Measurements from ENCODE around the gene PIK3C2B.

PIK3C2B gene

GRCh38 chr1:204503122-204503912 lies 8.7 kb upstream of the PIK3C2B start:
- POLR2A ChIA-PET, result interaction anchor here (1.1 kb wide), 1 partner anchor 13 kb away, joined by 6 read pairs; the partner anchor contains the start of gene MDM4
- TF ChIP-seq FOXA1 (IDR thresholded peaks at IDR 0.05), result no peak
- TF ChIP-seq TARDBP (IDR thresholded peaks at IDR 0.05), result no peak
- TF ChIP-seq NFRKB (IDR thresholded peaks at IDR 0.05), result no peak
- TF ChIP-seq SP1 (IDR thresholded peaks at IDR 0.05), result no peak
- no peak for TF ChIP-seq FOXK2 (IDR thresholded peaks at IDR 0.05)
- no peak for TF ChIP-seq LEF1 (IDR thresholded peaks at IDR 0.05; ENCODE audit: borderline replicate concordance)
- no peak for TF ChIP-seq BHLHE40 (IDR thresholded peaks at IDR 0.05; ENCODE audit: borderline replicate concordance)
- no peak for TF ChIP-seq ZNF384 (IDR thresholded peaks at IDR 0.05)
- no peak for TF ChIP-seq PKNOX1 (IDR thresholded peaks at IDR 0.05)
- TF ChIP-seq CTBP1 (IDR thresholded peaks at IDR 0.05; ENCODE audit: borderline replicate concordance), result no peak
- no peak for TF ChIP-seq ARNT (IDR thresholded peaks at IDR 0.05)
- no peak for TF ChIP-seq L3MBTL2 (conservative IDR thresholded peaks at IDR 0.05)
- CTCF ChIA-PET, result interaction anchor here (0.6 to 4.2 kb wide), 19 partner anchors 9 to 245 kb away, joined by 3 to 51 read pairs (median 3); partner anchors contain the start of genes MDM4 and PIK3C2B
- no peak for DNase-seq (ENCODE audit: extremely low spot score)

GRCh38 chr1:204502241-204502640 lies 7.6 kb upstream of the PIK3C2B start:
- POLR2A ChIA-PET, result no interaction called here
- CTCF ChIA-PET, result interaction anchor here (1.5 to 4.2 kb wide), 5 partner anchors 8 to 104 kb away, joined by 3 to 51 read pairs (median 23); partner anchors contain the start of gene PIK3C2B
- TF ChIP-seq TARDBP (IDR thresholded peaks at IDR 0.05) (no peak), SUZ12 (IDR thresholded peaks at IDR 0.05) (no peak), SP1 (IDR thresholded peaks at IDR 0.05) (no peak), LEF1 (IDR thresholded peaks at IDR 0.05; ENCODE audit: borderline replicate concordance) (no peak), FOXM1 (IDR thresholded peaks at IDR 0.05; ENCODE audit: borderline replicate concordance) (no peak), ELF4 (IDR thresholded peaks at IDR 0.05) (no peak), NFRKB (IDR thresholded peaks at IDR 0.05) (no peak)
- DNase-seq (ENCODE audit: extremely low spot score), result no peak

GRCh38 chr1:204499511-204500468 lies 5.2 kb upstream of the PIK3C2B start:
- no peak for DNase-seq (ENCODE audit: extremely low spot score)
- POLR2A ChIA-PET, result interaction anchor here (1.2 kb wide), 1 partner anchor 17 kb away, joined by 3 read pairs; the partner anchor contains the start of gene MDM4
- CTCF ChIA-PET, result interaction anchor here (0.9 to 4.2 kb wide), 3 partner anchors 53 to 69 kb away, joined by 5 to 51 read pairs (median 5); no protein-coding TSS in a partner anchor
- TF ChIP-seq FOXM1 (IDR thresholded peaks at IDR 0.05; ENCODE audit: borderline replicate concordance), result no peak
- no peak for TF ChIP-seq FOXK2 (IDR thresholded peaks at IDR 0.05)
- TF ChIP-seq HDGF (IDR thresholded peaks at IDR 0.05; ENCODE audit: borderline replicate concordance), result no peak
- TF ChIP-seq TARDBP (IDR thresholded peaks at IDR 0.05), result no peak
- no peak for TF ChIP-seq LEF1 (IDR thresholded peaks at IDR 0.05; ENCODE audit: borderline replicate concordance)
- TF ChIP-seq SP1 (IDR thresholded peaks at IDR 0.05), result no peak
- TF ChIP-seq PKNOX1 (IDR thresholded peaks at IDR 0.05), result no peak
- no peak for TF ChIP-seq ARNT (IDR thresholded peaks at IDR 0.05)
- TF ChIP-seq ZNF384 (IDR thresholded peaks at IDR 0.05), result no peak
- TF ChIP-seq BHLHE40 (IDR thresholded peaks at IDR 0.05; ENCODE audit: borderline replicate concordance), result no peak
- TF ChIP-seq SUZ12 (IDR thresholded peaks at IDR 0.05), result no peak
- TF ChIP-seq NFRKB (IDR thresholded peaks at IDR 0.05), result no peak
- no peak for TF ChIP-seq ELF4 (IDR thresholded peaks at IDR 0.05)
- no peak for TF ChIP-seq CTBP1 (IDR thresholded peaks at IDR 0.05; ENCODE audit: borderline replicate concordance)

GRCh38 chr1:204498981-204499380 lies 4.4 kb upstream of the PIK3C2B start:
- no peak for DNase-seq (ENCODE audit: extremely low spot score)
- POLR2A ChIA-PET, result no interaction called here
- no peak for TF ChIP-seq ELF4 (IDR thresholded peaks at IDR 0.05)
- TF ChIP-seq BHLHE40 (IDR thresholded peaks at IDR 0.05; ENCODE audit: borderline replicate concordance), result no peak
- no peak for TF ChIP-seq TARDBP (IDR thresholded peaks at IDR 0.05)
- TF ChIP-seq SP1 (IDR thresholded peaks at IDR 0.05), result no peak
- no peak for TF ChIP-seq PKNOX1 (IDR thresholded peaks at IDR 0.05)
- no peak for TF ChIP-seq FOXK2 (IDR thresholded peaks at IDR 0.05)
- no peak for TF ChIP-seq HDGF (IDR thresholded peaks at IDR 0.05; ENCODE audit: borderline replicate concordance)
- no peak for TF ChIP-seq LEF1 (IDR thresholded peaks at IDR 0.05; ENCODE audit: borderline replicate concordance)
- TF ChIP-seq ZNF384 (IDR thresholded peaks at IDR 0.05), result no peak
- no peak for TF ChIP-seq ARNT (IDR thresholded peaks at IDR 0.05)
- CTCF ChIA-PET, result interaction anchor here (0.9 to 2.0 kb wide), 2 partner anchors 52 to 100 kb away, joined by 5 to 7 read pairs; no protein-coding TSS in a partner anchor

- POLR2A ChIA-PET, result interaction anchor here (3.0 kb wide), 1 partner anchor 11 kb away, joined by 30 read pairs; no protein-coding TSS in a partner anchor
- DNase-seq (ENCODE audit: extremely low spot score), result no peak
- CTCF ChIA-PET, result interaction anchor here (0.6 to 3.3 kb wide), 3 partner anchors 23 to 65 kb away, joined by 7 to 20 read pairs (median 7); no protein-coding TSS in a partner anchor
- TF ChIP-seq BHLHE40 (IDR thresholded peaks at IDR 0.05; ENCODE audit: borderline replicate concordance) (no peak), HDGF (IDR thresholded peaks at IDR 0.05; ENCODE audit: borderline replicate concordance) (no peak), LEF1 (IDR thresholded peaks at IDR 0.05; ENCODE audit: borderline replicate concordance) (no peak), FOXK2 (IDR thresholded peaks at IDR 0.05) (no peak), L3MBTL2 (conservative IDR thresholded peaks at IDR 0.05) (no peak), ARNT (IDR thresholded peaks at IDR 0.05) (no peak), PKNOX1 (IDR thresholded peaks at IDR 0.05) (no peak), ZNF384 (IDR thresholded peaks at IDR 0.05) (no peak), SP1 (IDR thresholded peaks at IDR 0.05) (no peak), SUZ12 (IDR thresholded peaks at IDR 0.05) (no peak), CTBP1 (IDR thresholded peaks at IDR 0.05; ENCODE audit: borderline replicate concordance) (no peak), NFRKB (IDR thresholded peaks at IDR 0.05) (no peak)
Measured at GRCh38 chr1:204495777-204496176, 1.2 kb upstream of the PIK3C2B start.
